GM23248 (cell line): ENCODE data around the gene CEL.

Source experiments
- EZH2 ChIP-seq: fragments of 200-600 bp; sonication (generic); IDR thresholded peaks from 2 replicates; pipeline ENCODE4 v1.6.1; 2018; ENCODE audit warnings: antibody characterized with exemption, mild to moderate bottlenecking; ENCODE audit not compliant: insufficient read depth, poor library complexity, severe bottlenecking
- EZH2phosphoT487 ChIP-seq: fragments of 200-600 bp; sonication (generic); IDR thresholded peaks from 2 replicates; pipeline ENCODE4 v1.6.1; 2018; ENCODE audit warnings: antibody characterized with exemption, moderate library complexity, mild to moderate bottlenecking, low read depth; ENCODE audit not compliant: insufficient read depth

- no peak for TF ChIP-seq EZH2
- no peak for TF ChIP-seq EZH2phosphoT487
Measured at GRCh38 chr9:133037775-133038515, 23.8 kb upstream of the CEL start.
